Measurements from ENCODE around the gene PRX. TPM values are rescaled to one million over a fixed set of nuclear protein-coding genes. Genes with fewer than 3 reads are reported as not detected.

PRX gene
- total RNA-seq, 1 experiment from 2014 or later = 3.4 TPM

DNA sequence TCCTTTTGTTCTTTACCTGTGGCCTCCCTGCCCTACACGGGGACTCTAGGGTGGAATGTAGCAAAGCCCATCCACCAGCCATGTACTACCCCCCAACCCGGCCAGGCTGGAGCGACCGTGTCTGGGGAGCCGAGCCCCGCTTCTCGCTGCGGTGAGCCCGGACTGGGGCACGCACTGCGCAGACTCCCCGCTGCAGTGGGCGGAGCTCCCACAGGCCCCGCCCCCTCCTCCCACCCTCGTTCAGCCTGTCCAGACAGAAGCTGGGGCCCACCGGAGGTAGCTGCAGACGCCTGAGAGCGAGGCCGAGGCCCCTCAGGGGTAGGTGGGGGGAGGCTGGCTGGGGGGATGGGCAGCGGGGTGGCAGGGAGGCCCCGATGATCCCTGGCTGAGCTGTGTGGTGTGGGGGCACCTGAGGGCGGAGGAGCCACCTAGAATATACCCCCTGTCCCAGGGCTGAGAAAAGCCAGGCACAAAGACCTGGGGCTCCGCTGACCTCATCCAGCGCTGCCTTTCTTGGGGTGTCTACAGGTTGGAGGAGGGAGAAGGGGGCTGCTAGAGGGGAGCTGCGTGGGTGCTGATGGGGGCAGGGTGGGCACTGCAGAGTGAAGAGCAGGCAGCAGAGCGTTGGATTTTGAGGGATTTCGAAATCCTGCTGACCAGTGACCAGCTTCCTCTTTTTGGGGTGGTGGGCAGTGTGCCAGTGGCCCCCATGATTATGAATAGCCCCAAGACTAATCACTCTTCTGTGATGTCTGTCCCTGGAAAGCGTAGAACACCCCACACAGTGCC is 47.4 kb downstream of the PRX start:
- intact Hi-C loops (cut with micrococcal nuclease; ENCODE audit: unreplicated experiment) = no loop called here
- H3K36me3 ChIP-seq (ENCODE audit: control insufficient read depth, insufficient read depth, low read length) = no peaks in the 10 kb centered on the region
- ATAC-seq (no peak), DNase-seq (ENCODE audit: low read depth, low spot score) (no peak)
- ChIA-PET CTCF (interaction anchor here (0.6 kb wide), 1 partner anchor 9 kb away, joined by 5 read pairs; no protein-coding TSS in a partner anchor), POLR2A (interaction anchor here (0.6 kb wide), 1 partner anchor 329 kb away, joined by 4 read pairs; no protein-coding TSS in a partner anchor)
- BruUV-seq (replicated peaks) = no TSS peak
- H3K4me1 ChIP-seq (ENCODE audit: control insufficient read depth, insufficient read depth, low read length) = peaks cover 4% of the 10 kb centered on the region; the same call in 1 of the 2 replicates
- no peak overlapping the region for H3K27ac ChIP-seq (ENCODE audit: low read length)
- H3K9me3 ChIP-seq (ENCODE audit: control insufficient read depth, insufficient read depth, low read depth, low read length) = no peaks in the 10 kb centered on the region
- TF ChIP-seq TCF7L2 (IDR thresholded peaks at IDR 0.05; ENCODE audit: low read depth, low read length) (no peak), SIN3A (IDR thresholded peaks at IDR 0.05; ENCODE audit: borderline replicate concordance, insufficient read depth, low read depth, low read length) (no peak), CTCF (IDR thresholded peaks at IDR 0.05) (no peak)
- TF ChIP-seq, protein P1, sequence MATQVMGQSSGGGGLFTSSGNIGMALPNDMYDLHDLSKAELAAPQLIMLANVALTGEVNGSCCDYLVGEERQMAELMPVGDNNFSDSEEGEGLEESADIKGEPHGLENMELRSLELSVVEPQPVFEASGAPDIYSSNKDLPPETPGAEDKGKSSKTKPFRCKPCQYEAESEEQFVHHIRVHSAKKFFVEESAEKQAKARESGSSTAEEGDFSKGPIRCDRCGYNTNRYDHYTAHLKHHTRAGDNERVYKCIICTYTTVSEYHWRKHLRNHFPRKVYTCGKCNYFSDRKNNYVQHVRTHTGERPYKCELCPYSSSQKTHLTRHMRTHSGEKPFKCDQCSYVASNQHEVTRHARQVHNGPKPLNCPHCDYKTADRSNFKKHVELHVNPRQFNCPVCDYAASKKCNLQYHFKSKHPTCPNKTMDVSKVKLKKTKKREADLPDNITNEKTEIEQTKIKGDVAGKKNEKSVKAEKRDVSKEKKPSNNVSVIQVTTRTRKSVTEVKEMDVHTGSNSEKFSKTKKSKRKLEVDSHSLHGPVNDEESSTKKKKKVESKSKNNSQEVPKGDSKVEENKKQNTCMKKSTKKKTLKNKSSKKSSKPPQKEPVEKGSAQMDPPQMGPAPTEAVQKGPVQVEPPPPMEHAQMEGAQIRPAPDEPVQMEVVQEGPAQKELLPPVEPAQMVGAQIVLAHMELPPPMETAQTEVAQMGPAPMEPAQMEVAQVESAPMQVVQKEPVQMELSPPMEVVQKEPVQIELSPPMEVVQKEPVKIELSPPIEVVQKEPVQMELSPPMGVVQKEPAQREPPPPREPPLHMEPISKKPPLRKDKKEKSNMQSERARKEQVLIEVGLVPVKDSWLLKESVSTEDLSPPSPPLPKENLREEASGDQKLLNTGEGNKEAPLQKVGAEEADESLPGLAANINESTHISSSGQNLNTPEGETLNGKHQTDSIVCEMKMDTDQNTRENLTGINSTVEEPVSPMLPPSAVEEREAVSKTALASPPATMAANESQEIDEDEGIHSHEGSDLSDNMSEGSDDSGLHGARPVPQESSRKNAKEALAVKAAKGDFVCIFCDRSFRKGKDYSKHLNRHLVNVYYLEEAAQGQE (IDR thresholded peaks at IDR 0.05; ENCODE audit: insufficient read depth in 1 of 2, low read depth in 2 of 2, low read length in 1 of 2) = no peak
- in situ Hi-C loops (cut with HindIII; ENCODE audit: low pct_unique_long_range_greater_than_20kb, low sequenced_read_pairs) = no loop called here
- H3K4me3 ChIP-seq (ENCODE audit: low read depth in 2 of 2, low read length in 2 of 2) = peak overlapping the region in 1 of 2 experiments; percentile 17; a peak in 1 of 4 replicates
- no peaks in the 10 kb centered on the region for H3K27me3 ChIP-seq (ENCODE audit: control insufficient read depth, insufficient read depth, low read length)

GRCh38 chr19:40365010-40365409 is 48.2 kb downstream of the PRX start:
- Histone ChIP-seq H3K4me3 (ENCODE audit: low read depth in 2 of 2, low read length in 2 of 2) (no peak overlapping the region), H3K27ac (ENCODE audit: low read length) (no peak overlapping the region), H3K4me1 (ENCODE audit: control insufficient read depth, insufficient read depth, low read length) (peaks cover 4% of the 10 kb centered on the region; the same call in 1 of the 2 replicates), H3K36me3 (ENCODE audit: control insufficient read depth, insufficient read depth, low read length) (no peaks in the 10 kb centered on the region), H3K27me3 (ENCODE audit: control insufficient read depth, insufficient read depth, low read length) (no peaks in the 10 kb centered on the region), H3K9me3 (ENCODE audit: control insufficient read depth, insufficient read depth, low read depth, low read length) (no peaks in the 10 kb centered on the region)
- ChIA-PET CTCF (interaction anchor here (0.6 kb wide), 1 partner anchor 10 kb away, joined by 5 read pairs; no protein-coding TSS in a partner anchor), POLR2A (no interaction called here)
- TF ChIP-seq SIN3A (IDR thresholded peaks at IDR 0.05; ENCODE audit: borderline replicate concordance, insufficient read depth, low read depth, low read length) (no peak), TCF7L2 (IDR thresholded peaks at IDR 0.05; ENCODE audit: low read depth, low read length) (no peak), CTCF (IDR thresholded peaks at IDR 0.05) (no peak), POLR2AphosphoS5 (IDR thresholded peaks at IDR 0.05; ENCODE audit: low read depth, low read length) (no peak)
- TF ChIP-seq, protein P1 (IDR thresholded peaks at IDR 0.05; ENCODE audit: insufficient read depth in 1 of 2, low read depth in 2 of 2, low read length in 1 of 2) = no peak
- DNase-seq (ENCODE audit: low read depth, low spot score) = no peak
- in situ Hi-C loops (cut with HindIII; ENCODE audit: low pct_unique_long_range_greater_than_20kb, low sequenced_read_pairs) (no loop called here), intact Hi-C loops (cut with micrococcal nuclease; ENCODE audit: unreplicated experiment) (no loop called here)
- BruUV-seq (replicated peaks) = no TSS peak
- ATAC-seq = no peak

Measured in Panc1 (cell line).